Osteocyte (in vitro differentiated cells): Measurements from ENCODE around the gene CACNG7. TPM values are rescaled to one million over a fixed set of nuclear protein-coding genes. Genes with fewer than 3 reads are reported as not detected.

Source experiments
- DNase-seq: peaks from one replicate; pipeline ENCODE4 v3.0.0; 2021; ENCODE audit warnings: mixed read lengths; ENCODE audit not compliant: unreplicated experiment; ENCODE audit errors: extremely low spot score
- H3K27ac Mint-ChIP-seq: one replicate; pipeline ENCODE4 v1.8.0; 2021; ENCODE audit warnings: mild to moderate bottlenecking, mixed read lengths; ENCODE audit not compliant: unreplicated experiment
- H3K27me3 Mint-ChIP-seq: one replicate; pipeline ENCODE4 v1.8.0; 2021; ENCODE audit warnings: mixed read lengths; ENCODE audit not compliant: unreplicated experiment
- H3K36me3 Mint-ChIP-seq: one replicate; pipeline ENCODE4 v1.8.0; 2021; ENCODE audit warnings: mixed read lengths; ENCODE audit not compliant: unreplicated experiment
- H3K4me1 Mint-ChIP-seq: one replicate; pipeline ENCODE4 v1.8.0; 2021; ENCODE audit warnings: mixed read lengths; ENCODE audit not compliant: unreplicated experiment
- H3K4me3 Mint-ChIP-seq: one replicate; pipeline ENCODE4 v1.8.0; 2021; ENCODE audit warnings: mild to moderate bottlenecking, moderate library complexity, mixed read lengths; ENCODE audit not compliant: unreplicated experiment
- H3K9me3 Mint-ChIP-seq: one replicate; pipeline ENCODE4 v1.8.0; 2021; ENCODE audit warnings: mixed read lengths; ENCODE audit not compliant: unreplicated experiment
- CTCF ChIP-seq: fragments of 200-600 bp; sonication (generic); IDR thresholded peaks from 2 replicates; pipeline ENCODE4 v1.5.0; 2021; ENCODE audit warnings: antibody characterized with exemption, mild to moderate bottlenecking, moderate library complexity
- total RNA-seq: library from RNA; stranded (reverse); gene quantifications from 2 replicates; pipeline ENCODE4 v1.2.1, GENCODE V29; 2021

Gene CACNG7
- total RNA-seq, 1 donor from 2014 or later, result not detected

GRCh38 chr19:53883741-53884140, 25.3 kb upstream of the CACNG7 start:
- Mint-ChIP-seq H3K9me3 (no peaks in the 10 kb centered on the region), H3K27me3 (peaks cover 24% of the 10 kb centered on the region), H3K27ac (no peak overlapping the region), H3K4me3 (no peak overlapping the region), H3K36me3 (peaks cover 1% of the 10 kb centered on the region), H3K4me1 (peaks cover 10% of the 10 kb centered on the region)
- no peak for TF ChIP-seq CTCF
- DNase-seq, result no peak

GRCh38 chr19:53884256-53884655, 24.8 kb upstream of the CACNG7 start:
- Mint-ChIP-seq H3K27ac (no peak overlapping the region), H3K4me3 (no peak overlapping the region), H3K9me3 (no peaks in the 10 kb centered on the region), H3K4me1 (peaks cover 7% of the 10 kb centered on the region), H3K27me3 (peaks cover 24% of the 10 kb centered on the region), H3K36me3 (peaks cover 1% of the 10 kb centered on the region)
- no peak for TF ChIP-seq CTCF
- no peak for DNase-seq

GRCh38 chr19:53885036-53885435, 24.0 kb upstream of the CACNG7 start:
- Mint-ChIP-seq H3K4me3 (no peak overlapping the region), H3K36me3 (peaks cover 1% of the 10 kb centered on the region), H3K27me3 (peaks cover 24% of the 10 kb centered on the region), H3K27ac (no peak overlapping the region), H3K4me1 (peaks cover 8% of the 10 kb centered on the region), H3K9me3 (no peaks in the 10 kb centered on the region)
- no peak for TF ChIP-seq CTCF
- DNase-seq, result no peak

- no peak for DNase-seq
- Mint-ChIP-seq H3K9me3 (no peaks in the 10 kb centered on the region), H3K4me3 (no peak overlapping the region), H3K27me3 (peaks cover 16% of the 10 kb centered on the region), H3K4me1 (peaks cover 2% of the 10 kb centered on the region), H3K27ac (no peak overlapping the region), H3K36me3 (no peaks in the 10 kb centered on the region)
- no peak for TF ChIP-seq CTCF
Measured at GRCh38 chr19:53892301-53892980, 16.6 kb upstream of the CACNG7 start.

GRCh38 chr19:53892981-53893325, 16.1 kb upstream of the CACNG7 start:
- no peak for TF ChIP-seq CTCF
- Mint-ChIP-seq H3K27ac (no peak overlapping the region), H3K4me3 (no peak overlapping the region), H3K4me1 (peaks cover 2% of the 10 kb centered on the region), H3K9me3 (no peaks in the 10 kb centered on the region), H3K27me3 (peaks cover 19% of the 10 kb centered on the region), H3K36me3 (no peaks in the 10 kb centered on the region)
- no peak for DNase-seq
